Medulla oblongata (tissue), 1 donor: ENCODE measurements around the gene RSAD2.
"Not testable (repeated sequence)": the region's sequence is repeated elsewhere in the genome, so short reads cannot be mapped to it uniquely, and the experiment has no call there.

ENCODE experiments used
- DNase-seq: peaks from one replicate; pipeline ENCODE4 v3.0.0-alpha.2; 2015; ENCODE audit errors: extremely low spot score

The RSAD2 gene

DNA sequence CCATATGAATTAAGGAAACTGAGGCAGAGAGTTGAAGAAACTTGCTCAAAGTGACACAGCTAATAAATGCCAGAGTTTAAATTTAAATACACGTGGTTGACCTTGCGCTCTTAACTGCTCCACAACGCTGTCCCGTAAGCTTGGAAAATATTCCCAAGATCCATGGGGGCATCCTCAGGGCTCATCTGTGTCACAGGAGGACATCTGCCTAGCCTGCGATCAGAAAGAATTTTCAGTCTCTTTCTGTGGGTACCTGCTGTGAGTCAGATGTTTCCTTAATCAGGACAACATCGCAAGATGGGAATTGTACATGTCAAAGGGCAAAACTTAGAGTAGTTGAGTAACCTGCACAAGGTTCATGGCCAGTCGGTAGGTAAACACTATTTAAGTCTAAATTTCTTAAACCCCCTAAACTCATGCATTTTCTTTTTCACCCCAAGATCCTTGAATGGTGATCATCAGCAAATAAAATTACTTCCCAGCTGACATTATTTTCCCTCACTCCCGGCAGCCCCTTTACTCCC is 13.3 kb upstream of the RSAD2 start:
- DNase-seq: no peak

DNA sequence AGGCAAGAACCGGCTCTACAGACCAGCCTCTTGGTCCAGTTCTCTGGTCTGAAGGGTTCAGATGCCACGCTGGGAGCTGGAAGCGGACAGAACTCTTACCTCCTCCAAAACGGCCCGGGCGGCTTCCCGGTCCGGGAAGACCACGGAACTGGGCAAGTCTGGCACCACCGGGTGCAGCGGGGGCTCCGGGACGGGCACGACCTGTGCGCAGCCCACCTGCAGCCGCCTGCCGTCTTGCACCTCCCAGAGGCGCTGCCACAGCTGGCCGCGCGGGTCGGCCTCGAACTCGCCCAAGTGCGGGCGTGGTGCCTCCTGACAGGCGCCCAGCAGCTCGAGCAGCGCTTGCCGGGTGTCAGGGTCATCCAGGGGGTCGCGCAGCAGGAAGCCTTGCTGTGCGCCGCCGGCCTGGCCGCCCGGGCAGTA is 12.6 kb upstream of the RSAD2 start:
- DNase-seq: no peak

DNA sequence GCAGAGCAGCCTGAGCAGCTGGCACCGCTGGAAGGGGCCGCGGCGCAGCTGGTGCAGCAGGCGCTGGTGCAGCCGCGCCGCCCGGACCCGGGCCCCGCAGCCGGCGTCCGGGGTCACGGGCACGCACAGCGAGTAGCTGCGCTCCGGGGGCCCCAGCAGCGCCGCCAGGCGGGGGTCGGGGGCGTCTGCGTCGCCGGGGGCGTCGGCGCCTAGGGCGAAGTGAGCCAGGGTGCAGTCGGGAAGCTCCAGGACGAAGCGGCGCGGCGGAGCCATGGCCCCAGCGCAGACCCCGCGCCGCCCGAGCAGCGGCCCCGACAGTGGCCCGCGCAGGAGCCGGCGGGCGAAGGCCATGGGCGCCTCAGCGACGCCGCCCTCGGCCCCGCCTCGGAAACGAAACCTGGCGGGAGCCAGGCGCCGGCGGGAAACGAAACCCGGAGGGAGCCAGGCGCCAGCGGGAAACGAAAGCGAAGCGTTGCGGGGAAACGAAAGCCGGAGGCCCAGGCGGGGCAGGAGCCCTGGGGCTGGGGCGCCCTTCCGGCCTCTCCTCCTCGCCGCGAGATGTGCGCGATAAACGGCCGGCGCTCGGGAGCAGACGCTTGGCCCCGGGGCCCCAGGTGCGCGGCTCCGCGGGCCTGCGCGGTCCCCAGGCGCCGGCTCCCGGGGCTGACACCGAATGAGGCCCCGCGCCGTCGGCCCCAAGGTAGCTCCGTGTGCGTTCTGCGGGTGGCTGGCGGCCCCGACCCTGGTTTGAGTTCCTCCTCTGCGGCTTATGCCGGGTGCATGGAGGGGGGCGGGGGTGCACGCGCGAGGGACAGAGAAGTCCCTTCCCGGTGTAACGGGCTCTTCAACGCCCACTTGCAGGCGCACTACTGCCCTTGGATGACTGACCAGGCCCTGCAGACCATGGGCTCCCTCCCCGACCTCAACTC is 12.0 kb upstream of the RSAD2 start, which contains the start of gene CMPK2:
Gene CMPK2 (minus strand): TSS at position 562 of the 929 bp plus-strand sequence. CDS start 211 bp downstream, at position 351.
- peak; percentile 59 for DNase-seq

- peak; percentile 46 for DNase-seq
These were observed 11.3 kb upstream of the RSAD2 start for GRCh38 chr2:6866275-6866671.

DNA sequence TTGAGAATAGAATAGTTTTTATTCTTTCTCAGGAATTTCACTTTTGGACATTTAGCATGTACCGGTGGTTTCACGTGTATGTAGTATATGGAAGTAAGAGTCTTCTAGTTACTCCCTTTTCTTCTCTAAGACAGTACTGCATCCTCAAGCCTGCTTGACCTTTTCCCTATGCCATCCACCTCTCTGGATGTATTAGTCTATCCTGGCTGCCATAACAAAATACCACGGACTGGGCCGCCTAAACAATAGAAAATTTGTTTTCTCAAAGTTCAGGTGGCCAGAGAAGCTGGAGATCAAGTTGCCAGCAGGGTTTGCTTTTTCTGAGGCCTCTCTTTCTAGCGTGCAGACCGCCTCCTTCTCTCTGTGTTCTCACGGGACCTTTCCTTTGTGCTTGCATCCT is 10.6 kb upstream of the RSAD2 start:
- no peak for DNase-seq

- DNase-seq: no peak
These were observed 5.2 kb upstream of the RSAD2 start for GRCh38 chr2:6872394-6872793.

- DNase-seq: no peak
These were observed 3.5 kb upstream of the RSAD2 start for GRCh38 chr2:6874032-6874431.

GRCh38 chr2:6876309-6876708 is 1.3 kb upstream of the RSAD2 start:
- no peak for DNase-seq

GRCh38 chr2:6878549-6878948 is 972 bp downstream of the RSAD2 start:
- no peak for DNase-seq

GRCh38 chr2:6879011-6879410 is 1.4 kb downstream of the RSAD2 start:
- no peak for DNase-seq

- no peak for DNase-seq
These were observed 2.7 kb downstream of the RSAD2 start for GRCh38 chr2:6880200-6880733.

DNA sequence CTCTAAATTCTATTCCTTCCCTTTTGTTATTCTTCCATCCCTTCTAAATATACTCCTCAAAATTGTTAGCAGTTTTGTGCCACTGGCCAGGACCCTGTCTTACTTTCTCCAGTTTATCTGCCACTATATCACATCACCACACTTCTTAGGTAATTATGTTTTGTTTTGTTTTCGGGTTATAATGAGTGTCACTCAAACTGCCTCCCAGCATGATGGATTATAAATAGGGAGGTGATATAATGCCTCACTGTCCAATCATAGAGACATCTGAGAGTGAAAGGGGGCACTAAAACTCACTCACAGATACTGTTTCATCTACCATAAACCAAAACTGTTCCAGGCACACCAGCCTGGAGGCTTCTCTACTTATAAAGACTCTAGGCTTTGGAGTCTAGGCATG is 3.5 kb downstream of the RSAD2 start:
- DNase-seq: no peak

- DNase-seq: no peak
These were observed 3.9 kb downstream of the RSAD2 start for GRCh38 chr2:6881516-6881915.

DNA sequence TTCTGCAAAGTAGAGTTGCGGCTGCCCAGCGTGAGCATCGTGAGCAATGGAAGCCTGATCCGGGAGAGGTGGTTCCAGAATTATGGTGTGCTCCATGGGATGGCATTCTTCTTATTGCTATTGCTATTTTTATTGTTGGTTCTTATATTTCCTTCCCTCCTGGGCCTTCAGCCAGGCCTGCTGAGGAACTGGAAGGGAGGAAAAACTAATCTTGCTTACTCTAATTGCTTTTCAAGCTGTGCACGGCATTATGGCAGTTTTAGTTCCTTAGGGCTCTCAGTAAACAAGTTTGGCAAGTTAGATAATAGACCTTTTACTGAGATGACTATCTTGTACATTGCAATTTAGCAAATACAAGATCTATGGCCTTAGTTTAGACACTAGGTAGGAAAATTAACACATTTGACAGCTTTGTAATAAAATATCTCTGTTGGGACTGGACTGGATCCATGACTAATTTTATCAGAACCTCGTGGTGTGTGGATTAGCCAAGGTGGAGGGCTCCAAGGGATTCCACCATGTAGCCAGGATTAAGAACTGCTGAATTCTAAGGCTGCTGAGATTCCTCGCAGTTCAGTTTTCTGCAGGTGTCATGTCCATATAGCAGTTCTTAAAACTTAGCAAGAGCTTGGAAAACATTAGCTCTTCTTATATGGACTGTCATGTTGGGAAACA is 6.0 kb downstream of the RSAD2 start:
- no peak for DNase-seq

- DNase-seq: no peak
These were observed 8.0 kb downstream of the RSAD2 start for GRCh38 chr2:6885551-6885950.

DNA sequence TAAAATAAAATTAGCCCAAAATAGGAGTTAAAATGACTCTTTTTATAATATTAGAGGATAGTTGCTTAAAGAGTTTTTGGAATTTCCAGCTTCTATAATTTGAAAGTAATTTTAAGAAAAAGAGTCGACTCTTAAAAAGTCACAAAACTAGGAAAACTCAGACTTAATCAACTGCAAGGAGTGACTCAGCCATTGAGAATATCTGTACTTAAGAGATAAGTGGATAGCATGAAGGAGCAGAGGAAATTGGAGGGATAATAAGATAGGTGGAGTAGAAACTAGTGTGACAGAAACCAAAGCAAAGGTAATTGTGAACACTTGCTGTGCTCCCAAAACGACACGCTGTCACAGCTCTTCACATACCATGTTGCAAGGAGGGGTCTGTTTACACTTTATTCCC is 8.4 kb downstream of the RSAD2 start:
- DNase-seq: no peak

DNA sequence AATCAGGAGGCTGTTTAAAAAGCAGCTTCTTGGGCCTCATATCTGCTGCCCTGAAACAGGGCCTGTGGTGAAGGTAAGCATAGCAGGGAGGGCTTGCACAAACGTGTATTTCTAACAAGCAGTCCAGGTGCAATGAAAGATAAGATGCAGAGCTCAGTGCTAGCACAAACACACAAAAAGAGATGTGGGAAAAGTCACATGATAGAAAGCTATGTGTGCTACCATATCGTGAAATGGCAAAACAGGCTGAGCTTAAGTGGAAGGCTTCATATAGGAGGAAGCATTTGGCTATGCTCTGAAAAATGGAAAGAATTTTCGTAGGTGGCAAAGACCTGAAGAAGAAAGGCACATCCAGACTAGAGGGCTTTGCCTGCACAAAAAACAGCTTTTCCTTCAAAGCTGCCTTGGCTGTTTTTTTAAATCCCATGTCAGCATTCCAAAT is 10.2 kb downstream of the RSAD2 start:
- DNase-seq: no peak

- DNase-seq: no peak
These were observed 11.1 kb downstream of the RSAD2 start for GRCh38 chr2:6888724-6889123.

DNA sequence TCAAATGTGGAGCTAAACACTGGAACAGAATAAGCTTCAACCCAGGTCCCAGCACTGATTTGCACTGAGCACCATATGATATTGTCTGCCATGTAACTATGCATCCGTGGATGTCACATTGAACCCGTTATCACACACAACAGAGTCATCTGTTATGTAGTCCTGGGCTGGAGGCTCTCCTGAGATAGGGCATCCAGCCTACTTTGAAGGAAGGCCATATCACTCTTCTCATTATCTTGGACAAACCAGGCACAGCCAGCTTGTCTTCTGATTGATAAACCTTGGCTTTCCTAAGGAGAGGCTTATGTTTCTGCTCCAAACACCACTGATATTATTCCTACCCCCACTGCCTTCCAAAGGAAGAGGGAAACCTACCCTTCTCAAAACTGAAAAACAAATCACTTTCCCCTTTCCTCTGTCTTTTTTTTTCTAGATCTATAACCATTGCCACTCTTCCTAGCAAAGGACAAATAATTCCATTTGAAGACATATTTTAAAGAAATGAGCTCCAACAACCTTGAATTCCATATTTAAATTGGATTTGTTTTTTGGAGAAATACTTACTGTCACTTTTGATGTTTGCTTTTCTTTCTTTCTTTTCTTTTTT is 16.4 kb downstream of the RSAD2 start:
- no peak for DNase-seq

DNA sequence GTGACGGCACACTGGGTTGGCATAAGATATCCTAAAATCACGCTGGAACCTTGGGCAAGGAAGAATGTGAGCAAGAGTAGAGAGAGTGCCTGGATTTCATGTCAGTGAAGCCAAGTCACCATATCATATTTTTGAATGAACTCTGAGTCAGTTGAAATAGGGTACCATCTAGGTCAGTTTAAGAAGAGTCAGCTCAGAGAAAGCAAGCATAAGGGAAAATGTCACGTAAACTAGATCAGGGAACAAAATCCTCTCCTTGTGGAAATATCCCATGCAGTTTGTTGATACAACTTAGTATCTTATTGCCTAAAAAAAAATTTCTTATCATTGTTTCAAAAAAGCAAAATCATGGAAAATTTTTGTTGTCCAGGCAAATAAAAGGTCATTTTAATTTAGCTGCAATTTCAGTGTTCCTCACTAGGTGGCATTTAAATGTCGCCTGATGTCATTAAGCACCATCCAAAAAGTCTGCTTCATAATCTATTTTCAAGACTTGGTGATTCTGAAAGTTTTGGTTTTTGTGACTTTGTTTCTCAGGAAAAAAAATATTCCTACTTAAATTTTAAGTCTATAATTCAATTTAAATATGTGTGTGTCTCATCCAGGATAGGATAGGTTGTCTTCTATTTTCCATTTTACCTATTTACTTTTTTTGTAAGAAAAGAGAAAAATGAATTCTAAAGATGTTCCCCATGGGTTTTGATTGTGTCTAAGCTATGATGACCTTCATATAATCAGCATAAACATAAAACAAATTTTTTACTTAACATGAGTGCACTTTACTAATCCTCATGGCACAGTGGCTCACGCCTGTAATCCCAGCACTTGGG is 19.6 kb downstream of the RSAD2 start:
- DNase-seq: peak; percentile 82

GRCh38 chr2:6902581-6902980 is 25.0 kb downstream of the RSAD2 start:
- not testable (repeated sequence) for DNase-seq
